GM12874 (cell line): Measurements from ENCODE around the gene FBLN1.

Source experiments
- TF ChIP-seq, protein P1 (sequence below): IDR thresholded peaks from 2 replicates; pipeline ENCODE4 v1.5.1; 2011; ENCODE audit warnings: low read depth, mild to moderate bottlenecking, control low read depth, low read length, moderate library complexity; ENCODE audit not compliant: insufficient read depth

The FBLN1 gene

DNA sequence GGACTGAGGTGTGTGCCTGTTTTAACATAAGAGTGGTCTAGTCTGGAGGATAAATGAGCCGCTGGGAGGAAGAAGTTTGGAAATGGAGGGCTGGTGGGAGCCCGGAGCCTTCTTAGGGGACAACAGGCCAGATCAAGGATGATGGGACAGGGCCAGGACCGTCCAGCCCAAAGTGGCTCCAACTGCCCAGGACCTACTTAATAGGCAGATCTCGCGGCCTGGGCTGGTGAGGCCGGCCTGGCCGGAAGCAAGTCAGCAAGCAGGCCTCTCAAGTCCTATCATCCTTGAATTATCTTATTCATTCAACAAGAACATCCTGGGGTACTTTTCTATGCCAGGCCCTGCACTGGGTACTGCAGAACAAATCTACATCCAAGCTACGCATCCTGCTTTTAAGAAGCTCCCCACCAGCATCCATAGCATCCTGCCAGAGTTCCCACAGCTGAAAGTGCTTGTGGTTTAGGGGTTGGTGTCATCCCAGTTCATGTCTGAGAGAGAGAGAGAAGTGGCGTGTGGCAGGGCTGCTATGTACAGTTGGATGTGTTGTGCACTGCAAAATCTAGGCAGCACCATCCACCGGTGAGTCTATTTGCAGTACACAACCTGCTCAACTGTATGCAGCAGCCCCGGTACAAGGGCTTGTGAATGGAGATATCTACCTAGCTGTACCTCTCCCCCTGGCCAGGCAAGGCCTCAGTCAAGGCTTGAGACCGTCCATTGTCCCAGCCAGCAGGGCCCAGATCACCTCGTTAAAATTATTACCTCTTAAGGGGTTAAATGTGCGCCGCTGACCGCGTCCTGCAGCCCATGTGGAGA lies 82.1 kb downstream of the FBLN1 start:
- TF ChIP-seq, protein P1, sequence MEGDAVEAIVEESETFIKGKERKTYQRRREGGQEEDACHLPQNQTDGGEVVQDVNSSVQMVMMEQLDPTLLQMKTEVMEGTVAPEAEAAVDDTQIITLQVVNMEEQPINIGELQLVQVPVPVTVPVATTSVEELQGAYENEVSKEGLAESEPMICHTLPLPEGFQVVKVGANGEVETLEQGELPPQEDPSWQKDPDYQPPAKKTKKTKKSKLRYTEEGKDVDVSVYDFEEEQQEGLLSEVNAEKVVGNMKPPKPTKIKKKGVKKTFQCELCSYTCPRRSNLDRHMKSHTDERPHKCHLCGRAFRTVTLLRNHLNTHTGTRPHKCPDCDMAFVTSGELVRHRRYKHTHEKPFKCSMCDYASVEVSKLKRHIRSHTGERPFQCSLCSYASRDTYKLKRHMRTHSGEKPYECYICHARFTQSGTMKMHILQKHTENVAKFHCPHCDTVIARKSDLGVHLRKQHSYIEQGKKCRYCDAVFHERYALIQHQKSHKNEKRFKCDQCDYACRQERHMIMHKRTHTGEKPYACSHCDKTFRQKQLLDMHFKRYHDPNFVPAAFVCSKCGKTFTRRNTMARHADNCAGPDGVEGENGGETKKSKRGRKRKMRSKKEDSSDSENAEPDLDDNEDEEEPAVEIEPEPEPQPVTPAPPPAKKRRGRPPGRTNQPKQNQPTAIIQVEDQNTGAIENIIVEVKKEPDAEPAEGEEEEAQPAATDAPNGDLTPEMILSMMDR, result no peak

DNA sequence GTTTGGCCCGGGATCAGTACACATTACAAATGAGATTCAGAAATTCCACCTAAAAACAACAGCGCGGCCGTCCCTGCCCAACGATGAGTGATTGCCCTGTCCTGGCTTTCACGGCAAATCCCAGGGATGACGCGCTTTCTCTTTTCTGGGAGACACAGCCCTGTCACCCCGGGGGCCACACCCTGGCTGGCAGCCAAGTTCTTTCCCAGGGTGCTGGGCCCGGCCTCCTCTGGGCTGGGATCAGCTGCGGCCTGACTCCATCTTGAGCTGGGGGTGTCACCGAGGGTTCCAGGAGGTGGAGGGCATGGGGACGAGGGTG lies 82.7 kb downstream of the FBLN1 start:
- TF ChIP-seq, protein P1, result no peak

DNA sequence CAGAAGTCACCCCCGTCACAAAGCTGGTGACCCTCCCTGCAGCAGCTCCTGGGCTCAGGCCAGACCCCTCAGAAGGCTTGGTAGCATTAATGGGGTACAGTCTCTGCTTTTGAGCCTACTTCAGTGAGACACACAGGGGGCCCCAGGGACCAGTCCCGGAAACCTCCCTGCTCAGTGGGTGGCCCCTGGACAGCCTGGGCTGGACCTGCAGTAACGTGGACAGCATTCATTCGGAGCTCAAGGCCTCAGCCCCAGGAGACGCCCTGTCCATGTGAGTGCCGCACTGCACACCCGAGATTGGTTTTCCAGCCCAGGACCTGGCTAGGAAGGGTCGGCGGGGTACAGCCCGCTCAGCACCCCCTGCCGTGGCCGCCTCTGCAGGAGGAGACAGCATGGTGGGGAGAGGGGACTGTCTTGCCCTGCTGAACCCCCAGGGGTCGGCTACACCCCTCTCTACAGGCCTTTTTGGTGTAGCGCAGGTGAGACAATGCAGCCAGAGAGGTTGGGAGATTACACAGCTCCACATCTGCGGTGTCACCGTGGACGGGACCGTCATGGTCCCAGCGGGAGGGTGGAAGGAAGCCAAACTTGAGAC lies 83.4 kb downstream of the FBLN1 start:
- TF ChIP-seq, protein P1, result no peak

DNA sequence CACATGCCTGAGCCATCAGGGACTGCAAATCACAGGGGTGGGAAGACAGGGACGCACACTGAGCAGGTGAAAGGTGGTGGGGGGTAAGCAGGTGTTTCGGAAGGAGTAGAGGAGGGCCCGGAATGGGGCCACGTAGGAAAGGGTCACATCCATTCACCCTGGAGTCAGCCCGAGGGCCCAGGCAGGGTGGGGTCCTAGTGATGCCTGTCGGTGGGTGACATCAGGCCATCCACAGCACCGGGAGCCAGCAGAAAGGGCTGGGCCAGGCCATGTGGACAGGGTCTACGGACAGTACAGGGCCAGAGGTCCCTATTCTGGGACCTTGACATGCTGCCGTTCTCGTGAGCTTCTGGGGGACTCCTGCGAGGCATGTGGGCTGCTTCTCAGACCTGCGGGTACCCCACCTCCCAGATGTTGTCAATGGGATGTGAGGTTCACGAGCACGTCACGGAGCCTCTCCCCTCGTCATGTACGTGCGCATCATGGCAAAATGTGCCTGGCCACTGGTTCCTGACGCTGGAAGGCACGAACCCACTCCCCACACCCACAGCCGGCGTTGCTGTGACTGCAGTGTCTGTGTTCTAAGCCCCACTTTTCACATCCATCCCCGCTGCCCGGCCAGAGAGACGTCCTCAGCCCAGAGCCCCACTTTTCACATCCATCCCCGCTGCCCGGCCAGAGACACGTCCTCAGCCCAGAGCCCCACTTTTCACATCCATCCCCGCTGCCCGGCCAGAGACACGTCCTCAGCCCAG lies 84.1 kb downstream of the FBLN1 start:
- TF ChIP-seq, protein P1, result no peak

DNA sequence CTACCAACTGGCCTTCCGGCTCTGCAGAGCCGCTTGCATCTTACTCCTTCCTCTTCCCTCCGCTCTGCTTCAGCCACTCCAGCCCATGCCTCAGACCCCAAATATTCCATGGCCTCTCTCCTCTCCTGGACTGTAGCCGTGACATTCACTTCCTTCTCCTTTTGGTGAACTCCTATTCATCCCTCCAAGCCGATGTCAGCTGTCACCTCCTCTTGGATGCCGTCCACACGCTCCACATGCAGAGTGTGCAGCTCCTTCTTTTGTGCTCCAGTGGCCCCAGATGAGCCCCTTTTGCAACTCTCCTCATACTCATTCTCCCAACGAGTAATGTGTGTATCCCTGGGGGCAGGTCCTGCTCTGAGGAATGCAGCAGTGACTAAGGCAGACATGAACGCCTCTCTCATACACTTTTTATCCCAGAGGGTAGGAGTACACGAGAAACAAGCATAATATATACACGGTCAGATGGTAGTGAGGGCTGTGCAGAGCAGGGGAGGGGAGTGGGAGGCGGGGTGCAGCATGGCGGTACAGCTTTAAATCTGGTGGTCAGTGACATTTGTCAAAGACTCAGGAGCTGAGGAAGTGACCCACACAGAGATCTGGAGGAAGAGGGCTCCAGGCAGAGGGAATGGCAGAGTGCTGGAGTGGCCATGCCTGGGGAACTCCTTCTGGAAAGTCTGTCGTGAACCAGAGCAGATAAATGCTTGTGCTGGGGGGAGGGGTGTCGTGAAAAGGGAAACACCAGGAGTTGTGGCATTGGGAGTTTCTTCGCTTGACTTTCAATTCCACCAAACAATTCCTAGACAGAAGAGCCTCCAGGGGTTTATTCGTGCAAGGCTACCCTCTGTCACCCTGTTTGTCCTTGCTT lies 85.2 kb downstream of the FBLN1 start:
- TF ChIP-seq, protein P1, result no peak

DNA sequence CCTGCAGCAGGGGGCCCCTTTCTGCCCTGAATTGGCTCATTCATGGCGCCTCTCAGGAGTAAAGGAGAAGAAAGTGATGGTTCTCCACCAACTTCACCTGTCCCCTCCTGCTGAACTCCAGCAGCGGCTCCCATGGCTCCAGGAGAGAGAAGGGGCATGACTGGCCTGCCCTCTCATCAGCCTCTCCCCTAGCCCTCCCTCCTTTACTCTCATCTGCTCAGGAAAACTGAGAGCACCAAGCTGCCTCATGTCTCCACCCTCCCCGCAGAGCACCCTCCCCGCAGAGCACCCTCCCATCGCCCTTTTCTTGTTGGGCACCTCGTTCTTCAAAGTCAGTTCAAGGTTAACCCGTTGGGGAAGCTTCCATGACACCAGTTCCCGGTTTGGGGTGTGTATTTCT lies 86.9 kb downstream of the FBLN1 start:
- TF ChIP-seq, protein P1, result no peak
